Measurements from ENCODE around the gene LRRC58. TPM values are rescaled to one million over a fixed set of nuclear protein-coding genes. Genes with fewer than 3 reads are reported as not detected.
"Not testable (repeated sequence)": the region's sequence is repeated elsewhere in the genome, so short reads cannot be mapped to it uniquely, and the experiment has no call there.

Gene LRRC58
- total RNA-seq, 1 experiment from 2014 or later, result 48.5 TPM

DNA sequence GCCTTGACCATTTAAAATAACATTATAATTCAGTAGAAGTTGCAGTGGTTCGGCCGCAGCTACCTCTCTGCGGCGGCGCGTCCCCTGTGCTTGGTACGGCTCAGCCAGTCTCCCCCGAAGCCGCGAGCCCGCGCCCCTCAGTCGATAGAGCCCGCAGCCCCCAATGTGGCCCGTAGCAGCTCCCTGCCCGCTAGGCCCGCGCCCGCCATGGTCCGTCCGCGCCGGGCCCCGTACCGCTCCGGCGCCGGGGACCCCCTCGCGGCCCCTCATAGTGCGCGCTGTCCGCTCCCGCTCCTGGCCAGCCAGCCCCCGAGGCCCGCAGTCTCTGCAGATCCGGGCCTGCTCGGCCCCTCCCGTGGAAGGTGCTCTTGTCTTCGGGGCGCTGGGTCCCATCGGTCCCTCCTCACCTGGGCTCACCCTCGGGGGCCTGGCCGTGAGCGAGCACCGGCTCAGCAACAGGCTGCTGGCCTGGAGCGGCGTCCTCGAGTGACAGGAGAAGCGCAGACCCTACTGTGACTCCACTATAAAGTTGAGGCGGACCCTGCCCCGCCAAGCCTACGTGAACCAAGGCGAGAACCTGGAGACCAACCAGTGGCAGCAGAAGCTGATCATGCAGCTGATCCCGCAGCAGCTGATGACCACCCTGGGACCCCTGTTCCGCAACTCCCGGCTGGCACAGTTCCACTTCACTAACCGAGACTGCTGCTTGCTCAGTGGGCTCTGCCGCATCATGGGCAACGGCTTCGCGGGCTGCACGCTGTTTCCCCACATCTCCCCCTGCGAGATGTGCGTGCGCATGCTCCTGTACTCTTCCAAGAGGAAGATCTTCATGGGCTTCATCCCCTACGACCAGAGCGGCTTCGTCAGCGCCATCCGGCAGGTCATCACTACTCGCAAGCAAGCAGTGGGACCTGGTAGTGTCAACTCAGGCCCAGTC, 42.4 kb downstream of the LRRC58 start:
- Histone ChIP-seq H3K36me3 (no peaks in the 10 kb centered on the region), H3K4me3 (no peak overlapping the region), H3K27me3 (no peaks in the 10 kb centered on the region), H3K27ac (no peak overlapping the region), H3K9me3 (replicated peaks) (no peaks in the 10 kb centered on the region), H3K4me1 (no peaks in the 10 kb centered on the region)
- DNase-seq, result no peak

DNA sequence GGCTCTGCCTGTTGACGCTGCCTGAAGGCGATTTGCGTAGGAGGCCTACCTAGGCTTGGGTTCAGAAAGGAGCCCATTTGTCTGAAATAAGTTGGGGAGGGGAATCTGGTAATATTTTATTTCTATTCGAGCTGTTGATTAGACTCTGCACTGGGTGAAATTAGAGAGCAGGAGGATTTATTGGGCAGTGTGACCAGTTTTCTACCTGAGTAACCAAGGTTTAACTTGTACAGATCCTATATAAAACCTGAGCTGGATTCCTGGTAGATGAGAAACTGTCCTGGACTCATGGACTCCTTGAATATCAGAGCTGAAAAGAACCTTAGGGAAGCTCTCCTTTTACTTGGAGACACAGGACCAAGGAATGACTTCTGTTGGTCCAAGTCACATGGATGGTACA, 44.5 kb downstream of the LRRC58 start:
- no peak overlapping the region for H3K27ac ChIP-seq
- no peak for DNase-seq
- H3K4me1 ChIP-seq, result no peaks in the 10 kb centered on the region
- H3K9me3 ChIP-seq (replicated peaks), result no peaks in the 10 kb centered on the region
- H3K27me3 ChIP-seq, result no peaks in the 10 kb centered on the region
- H3K4me3 ChIP-seq, result no peak overlapping the region
- no peaks in the 10 kb centered on the region for H3K36me3 ChIP-seq

DNA sequence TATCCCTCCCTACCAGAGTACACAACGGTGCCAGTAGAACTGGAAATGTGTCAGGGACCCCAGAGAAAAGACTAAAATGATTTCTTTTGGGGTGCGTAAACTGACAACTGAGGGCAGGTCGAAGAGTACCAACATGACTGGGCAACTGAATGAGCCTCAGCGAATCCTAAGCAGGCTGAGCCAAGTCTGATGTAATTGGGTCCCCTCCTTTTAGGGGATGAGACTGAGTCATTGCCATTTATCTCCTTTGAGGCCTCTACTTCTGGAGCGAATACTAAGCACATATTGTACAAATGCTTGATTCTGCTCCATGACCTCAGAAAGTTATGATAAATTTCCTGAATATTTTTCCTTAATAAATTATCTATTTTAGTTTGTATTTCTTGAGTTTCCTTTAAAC, 46.8 kb downstream of the LRRC58 start:
- H3K27me3 ChIP-seq, result no peaks in the 10 kb centered on the region
- no peaks in the 10 kb centered on the region for H3K4me1 ChIP-seq
- no peaks in the 10 kb centered on the region for H3K9me3 ChIP-seq (replicated peaks)
- DNase-seq, result no peak
- H3K36me3 ChIP-seq, result no peaks in the 10 kb centered on the region
- H3K27ac ChIP-seq, result no peak overlapping the region
- no peak overlapping the region for H3K4me3 ChIP-seq

DNA sequence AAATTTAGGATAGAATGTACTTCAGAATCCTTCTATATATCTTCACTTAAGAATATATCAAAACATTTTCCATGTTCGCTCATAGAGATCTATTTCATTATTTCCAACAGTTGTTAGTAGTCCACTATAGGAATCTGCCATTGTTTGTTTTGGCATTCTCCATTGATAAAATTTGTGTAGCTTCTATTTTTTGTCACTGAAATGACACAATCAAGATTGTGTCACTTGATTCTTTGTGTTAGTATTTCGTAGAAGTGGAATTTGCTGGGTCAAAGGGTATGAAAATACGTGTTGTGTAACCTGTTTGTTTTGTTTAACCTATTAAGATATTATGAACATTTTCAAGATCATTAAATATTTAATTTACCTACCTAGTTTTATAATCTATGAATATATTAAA, 48.2 kb downstream of the LRRC58 start:
- H3K4me3 ChIP-seq, result no peak overlapping the region
- no peaks in the 10 kb centered on the region for H3K36me3 ChIP-seq
- no peaks in the 10 kb centered on the region for H3K4me1 ChIP-seq
- no peak for DNase-seq
- H3K9me3 ChIP-seq (replicated peaks), result no peaks in the 10 kb centered on the region
- H3K27me3 ChIP-seq, result no peaks in the 10 kb centered on the region
- no peak overlapping the region for H3K27ac ChIP-seq

DNA sequence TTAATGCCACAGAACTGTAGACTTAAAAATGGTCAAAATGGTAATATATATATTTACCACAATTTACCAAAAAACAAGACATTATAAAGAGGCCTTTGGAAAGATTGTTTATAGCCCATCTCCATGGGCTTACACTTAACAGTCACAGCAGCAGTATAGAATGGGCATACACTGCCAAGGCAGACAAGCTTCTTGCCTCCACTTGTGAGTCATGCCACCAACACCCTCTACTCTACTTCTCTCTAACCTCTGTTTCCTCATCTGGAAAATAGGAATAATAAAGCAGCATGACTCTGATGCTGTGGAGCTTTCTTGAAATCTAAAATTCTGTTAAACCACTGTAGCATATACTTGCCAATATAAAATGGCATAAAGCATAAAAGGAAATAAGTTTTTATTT, 49.8 kb downstream of the LRRC58 start:
- DNase-seq, result no peak
- no peaks in the 10 kb centered on the region for H3K36me3 ChIP-seq
- H3K9me3 ChIP-seq (replicated peaks), result no peaks in the 10 kb centered on the region; the same call in 1 of the 2 replicates

DNA sequence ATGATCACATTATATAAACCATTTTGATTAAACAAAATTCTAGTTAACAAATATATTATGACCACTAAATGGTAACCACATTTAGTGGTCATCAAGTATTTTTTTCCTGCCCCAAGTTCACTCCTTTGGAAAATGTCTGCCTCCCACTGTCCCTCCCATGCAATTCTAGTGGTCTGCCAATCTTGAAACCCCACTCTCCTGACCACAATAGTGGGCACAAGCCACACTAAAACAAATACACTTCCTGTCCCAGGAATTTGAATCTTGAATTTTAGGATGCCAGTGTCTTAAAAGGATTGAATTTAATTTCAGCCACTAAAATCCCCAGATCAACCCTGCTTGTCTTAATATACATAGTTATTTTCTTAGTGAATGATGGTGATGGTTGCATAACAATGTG, 50.2 kb downstream of the LRRC58 start:
- Histone ChIP-seq H3K36me3 (no peaks in the 10 kb centered on the region), H3K4me1 (no peaks in the 10 kb centered on the region), H3K9me3 (replicated peaks) (peaks cover under 1% of the 10 kb centered on the region; the same call in 1 of the 2 replicates), H3K27ac (no peak overlapping the region), H3K27me3 (no peaks in the 10 kb centered on the region), H3K4me3 (no peak overlapping the region)
- no peak for DNase-seq

More for the DNA sequence above, 49.8 kb downstream of the LRRC58 start:
- H3K4me3 ChIP-seq, result no peak overlapping the region
- H3K27ac ChIP-seq, result no peak overlapping the region
- H3K4me1 ChIP-seq, result no peaks in the 10 kb centered on the region
- H3K27me3 ChIP-seq, result no peaks in the 10 kb centered on the region

DNA sequence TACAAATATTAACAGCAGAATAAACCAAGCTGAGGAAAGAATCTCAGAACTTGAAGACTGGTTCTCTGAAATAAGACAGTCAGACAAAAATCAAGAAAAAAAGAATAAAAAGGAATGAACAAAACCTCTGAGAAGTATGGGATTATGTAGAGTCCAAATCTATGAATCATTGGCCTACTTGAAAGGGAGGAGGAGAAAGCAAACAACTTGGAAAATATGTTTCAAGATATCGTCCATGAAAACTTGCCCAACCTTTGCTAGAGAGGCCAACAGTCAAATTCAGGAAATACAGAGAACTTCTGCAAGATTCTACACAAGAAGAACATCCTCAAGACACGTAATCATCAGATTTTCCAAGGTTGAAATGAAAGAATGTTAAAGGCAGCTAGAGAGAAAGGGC, 57.6 kb downstream of the LRRC58 start:
- not testable (repeated sequence) for DNase-seq; H3K27me3 ChIP-seq; H3K27ac ChIP-seq; H3K9me3 ChIP-seq (replicated peaks); H3K4me1 ChIP-seq; H3K4me3 ChIP-seq; H3K36me3 ChIP-seq

DNA sequence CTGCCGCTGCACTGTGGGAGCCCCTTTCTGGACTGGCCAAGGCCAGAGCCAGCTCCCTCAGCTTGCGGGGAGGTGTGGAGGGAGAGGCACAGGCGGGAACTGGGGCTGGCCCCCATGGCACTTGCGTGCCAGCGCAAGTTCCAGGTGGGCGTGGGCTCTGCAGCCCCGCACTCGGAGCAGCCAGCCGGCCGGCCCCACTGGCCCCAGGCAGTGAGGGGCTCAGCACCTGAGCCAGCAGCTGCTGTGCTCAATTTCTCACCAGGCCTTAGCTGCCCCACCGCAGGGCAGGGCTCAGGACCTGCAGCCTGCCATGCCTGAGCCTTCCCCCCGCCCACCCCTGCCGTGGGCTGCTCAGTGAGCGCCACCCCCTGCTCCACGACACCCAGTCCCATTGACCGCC, 59.5 kb downstream of the LRRC58 start:
- Histone ChIP-seq H3K4me3 (no peak overlapping the region), H3K9me3 (replicated peaks) (peaks cover 8% of the 10 kb centered on the region; the same call in 1 of the 2 replicates), H3K4me1 (no peaks in the 10 kb centered on the region), H3K27ac (no peak overlapping the region), H3K36me3 (no peaks in the 10 kb centered on the region), H3K27me3 (no peaks in the 10 kb centered on the region)
- no peak for DNase-seq

DNA sequence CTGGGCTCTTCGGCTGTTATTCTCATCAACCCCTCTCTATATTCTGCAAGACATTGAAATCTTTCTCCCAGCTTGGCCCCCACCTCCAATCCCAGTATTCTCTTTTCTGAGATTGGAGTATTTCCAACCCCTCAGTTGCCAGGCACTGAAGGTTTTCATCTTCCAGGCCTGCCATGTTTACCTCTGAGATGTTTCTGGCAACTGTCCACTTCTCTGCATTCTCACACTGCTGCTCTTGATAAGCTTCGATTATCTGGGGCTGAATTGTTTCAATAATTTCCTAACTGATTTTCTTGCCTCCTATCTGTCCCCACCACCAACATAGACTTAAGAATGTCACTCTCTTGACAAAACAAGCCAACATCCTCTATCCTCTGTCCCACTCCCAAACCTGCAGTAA, 62.7 kb downstream of the LRRC58 start:
- no peaks in the 10 kb centered on the region for H3K27me3 ChIP-seq

DNA sequence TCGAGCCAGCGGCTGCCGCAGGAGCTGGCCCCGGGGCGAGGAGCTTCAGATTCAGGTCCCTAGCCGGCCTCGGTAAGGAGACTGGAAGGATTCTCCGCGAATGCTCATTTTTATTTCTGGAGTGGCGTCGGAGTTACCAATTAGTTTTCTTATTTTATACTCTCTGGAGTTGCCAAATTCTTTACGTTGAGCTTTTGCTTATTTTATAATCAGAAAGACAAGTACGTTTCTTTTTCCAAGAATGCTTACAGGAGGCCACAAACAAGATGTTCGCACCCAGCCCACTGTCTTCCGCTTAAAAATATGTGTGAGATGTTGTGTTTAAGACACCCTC, 63.7 kb downstream of the LRRC58 start:
- no peaks in the 10 kb centered on the region for H3K36me3 ChIP-seq
- DNase-seq, result no peak

More for the DNA sequence above, 62.7 kb downstream of the LRRC58 start:
- H3K27ac ChIP-seq, result no peak overlapping the region
- no peaks in the 10 kb centered on the region for H3K9me3 ChIP-seq (replicated peaks)
- no peaks in the 10 kb centered on the region for H3K4me1 ChIP-seq
- DNase-seq, result no peak
- no peak overlapping the region for H3K4me3 ChIP-seq
- no peaks in the 10 kb centered on the region for H3K36me3 ChIP-seq

DNA sequence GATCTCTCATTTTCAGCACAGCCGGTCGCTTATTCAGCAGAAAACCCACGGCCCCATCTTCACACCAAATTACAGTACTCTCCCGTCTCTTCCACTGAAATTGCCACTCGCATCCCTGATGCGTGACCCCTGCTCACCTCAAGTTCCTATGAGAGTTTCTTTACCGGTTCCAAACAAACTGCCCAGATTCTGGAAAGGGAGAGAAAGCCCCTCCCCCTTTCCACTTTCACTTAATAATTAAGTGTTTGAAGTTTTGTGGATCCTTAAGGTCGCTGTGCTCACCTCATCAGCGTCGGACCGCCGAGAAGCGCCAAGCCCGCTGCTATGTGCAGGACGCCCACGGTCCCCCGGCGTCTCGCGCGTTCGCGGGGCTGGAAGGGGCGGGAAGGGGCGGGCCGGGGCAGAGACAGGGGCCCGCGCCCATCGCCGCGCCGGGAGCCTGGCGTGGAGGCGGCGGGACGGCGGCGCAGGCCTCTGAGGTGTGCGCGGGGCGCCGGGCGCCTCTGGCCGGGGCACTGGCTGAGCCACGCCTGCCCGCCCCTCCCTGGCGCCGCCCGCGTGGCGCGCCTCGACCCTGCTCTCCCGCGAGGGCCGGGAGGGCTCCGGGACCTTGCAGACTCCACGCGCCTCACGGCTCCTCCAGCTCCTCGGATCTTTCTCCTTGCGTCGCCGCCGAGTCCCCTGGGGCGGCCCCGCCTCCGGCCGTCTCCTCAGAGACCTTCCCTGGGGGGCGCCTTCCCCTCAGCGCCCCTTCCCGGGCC, 64.2 kb downstream of the LRRC58 start, which contains the start of gene GPR156:
TSS of gene GPR156 (minus strand) at position 476 of the 761 bp plus-strand sequence. CDS start 41,124 bp downstream, outside the sequence.
- no peaks in the 10 kb centered on the region for H3K27me3 ChIP-seq
- H3K4me3 ChIP-seq, result no peak within 1 kb of the TSS
- no peak for DNase-seq
- no peaks in the 10 kb centered on the region for H3K4me1 ChIP-seq
- no peaks in the 10 kb centered on the region for H3K9me3 ChIP-seq (replicated peaks)
- no peak within 1 kb of the TSS for H3K27ac ChIP-seq
- H3K36me3 ChIP-seq, result no peaks in the 10 kb centered on the region

More for the DNA sequence above, 63.7 kb downstream of the LRRC58 start:
- Histone ChIP-seq H3K9me3 (replicated peaks) (no peaks in the 10 kb centered on the region), H3K4me3 (no peak overlapping the region), H3K27me3 (no peaks in the 10 kb centered on the region), H3K4me1 (no peaks in the 10 kb centered on the region), H3K27ac (no peak overlapping the region)

DNA sequence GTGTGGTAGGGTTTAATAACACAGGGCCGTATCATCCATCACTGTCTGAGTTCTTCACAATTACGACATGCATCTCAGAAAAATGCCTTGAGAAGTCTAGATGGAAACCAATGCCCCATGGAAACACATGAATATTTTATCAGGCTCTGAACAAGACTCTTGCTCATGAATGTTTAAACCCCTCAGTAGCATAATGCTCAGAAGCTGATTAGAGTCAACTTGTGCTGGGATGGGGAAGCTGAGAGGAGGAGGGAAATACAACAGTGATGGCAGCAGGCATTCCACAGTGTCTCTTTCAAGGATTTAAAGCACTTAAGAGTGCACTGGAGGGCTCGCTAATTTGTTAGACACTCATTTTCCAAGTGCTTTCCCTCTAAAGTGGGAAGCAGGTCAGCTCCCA, 67.9 kb downstream of the LRRC58 start:
- Histone ChIP-seq H3K4me1 (peaks cover 7% of the 10 kb centered on the region), H3K27ac (no peak overlapping the region)
- no peak for DNase-seq

DNA sequence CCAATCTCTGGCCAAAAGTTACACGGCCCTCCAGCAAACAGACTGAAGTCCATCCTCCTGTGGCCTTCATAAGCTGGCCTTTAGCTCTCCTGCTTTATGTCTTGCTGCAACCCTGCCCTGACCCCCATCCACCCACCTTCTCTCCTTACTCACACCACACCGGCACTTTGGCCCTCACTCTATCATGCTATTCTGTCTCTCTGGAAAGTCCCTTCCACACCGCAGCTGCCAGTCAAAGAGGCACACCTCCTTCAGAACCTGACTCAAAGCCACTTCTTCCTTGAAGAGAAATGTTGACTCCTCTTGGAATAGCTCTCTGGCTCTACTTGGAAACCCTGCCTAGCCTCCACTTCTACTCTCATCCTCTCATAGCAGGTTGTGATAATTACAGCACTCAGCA, 68.6 kb downstream of the LRRC58 start:
- Histone ChIP-seq H3K36me3 (no peaks in the 10 kb centered on the region), H3K27me3 (no peaks in the 10 kb centered on the region), H3K4me3 (no peak overlapping the region), H3K27ac (no peak overlapping the region), H3K4me1 (peaks cover 9% of the 10 kb centered on the region), H3K9me3 (replicated peaks) (no peaks in the 10 kb centered on the region; the same call in 1 of the 2 replicates)
- no peak for DNase-seq

More for the DNA sequence above, 67.9 kb downstream of the LRRC58 start:
- H3K27me3 ChIP-seq, result no peaks in the 10 kb centered on the region
- no peak overlapping the region for H3K4me3 ChIP-seq
- H3K36me3 ChIP-seq, result no peaks in the 10 kb centered on the region
- no peaks in the 10 kb centered on the region; the same call in 1 of the 2 replicates for H3K9me3 ChIP-seq (replicated peaks)

DNA sequence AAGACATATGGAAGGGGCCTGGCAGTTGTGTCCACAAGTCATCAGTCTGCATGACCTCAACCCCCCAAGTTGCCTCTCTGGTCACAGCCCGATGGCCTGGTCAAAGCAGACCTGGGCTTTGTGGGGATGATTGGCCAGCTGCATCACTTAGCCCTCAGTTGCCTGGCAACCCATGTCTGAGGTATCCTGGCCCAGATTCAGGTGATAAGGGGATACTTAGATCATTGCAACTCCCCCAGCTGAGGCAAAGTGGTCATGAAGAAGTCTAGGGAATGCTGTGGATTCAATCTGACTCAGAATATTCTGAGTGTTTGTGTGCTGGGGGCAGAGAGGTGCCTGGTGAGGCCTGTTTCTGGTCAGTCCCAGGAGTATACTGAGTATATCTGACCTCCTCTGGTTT, 69.1 kb downstream of the LRRC58 start:
- Histone ChIP-seq H3K36me3 (no peaks in the 10 kb centered on the region), H3K27me3 (no peaks in the 10 kb centered on the region), H3K4me3 (no peak overlapping the region), H3K4me1 (peaks cover 14% of the 10 kb centered on the region), H3K9me3 (replicated peaks) (no peaks in the 10 kb centered on the region; the same call in 1 of the 2 replicates), H3K27ac (no peak overlapping the region)
- DNase-seq, result no peak

DNA sequence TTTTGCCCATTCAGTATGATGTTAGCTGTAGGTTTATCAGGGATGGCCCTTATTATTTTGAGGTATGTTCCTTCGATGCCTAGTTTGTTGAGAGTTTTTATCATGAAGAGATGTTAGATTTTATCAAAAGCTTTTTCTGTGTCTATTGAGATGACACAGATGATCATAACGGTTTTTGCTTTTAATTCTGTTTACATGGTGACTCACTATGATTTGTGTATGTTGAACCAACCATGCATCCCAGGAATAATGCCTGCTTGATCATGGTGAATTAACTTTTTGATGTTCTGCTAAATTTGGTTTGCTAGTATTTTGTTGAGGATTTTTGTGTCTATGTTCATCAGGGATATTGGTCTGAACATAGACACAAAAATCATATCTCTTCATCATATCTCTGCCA, 72.4 kb downstream of the LRRC58 start:
- Histone ChIP-seq H3K36me3 (no peaks in the 10 kb centered on the region), H3K27me3 (no peaks in the 10 kb centered on the region), H3K4me3 (peak overlapping the region; percentile 10; the same call in 1 of the 2 replicates), H3K9me3 (replicated peaks) (no peaks in the 10 kb centered on the region; the same call in 1 of the 2 replicates), H3K4me1 (peaks cover 22% of the 10 kb centered on the region), H3K27ac (no peak overlapping the region; the same call in 1 of the 2 replicates)
- DNase-seq, result no peak

Data from SJCRH30 (cell line).